Keratinocyte (primary cell): ENCODE measurements around the gene LTC4S.

Experiments used
- CTCF ChIP-seq, 3 experiments: IDR thresholded peaks in 1 of 3; conservative IDR thresholded peaks in 1 of 3; optimal IDR thresholded peaks in 1 of 3; 2 replicates in 2 of 3; 3 replicates in 1 of 3; pipeline versions ENCODE3 to v1.5.1; 2011; ENCODE audit warnings: low read length in 3 of 3, mild to moderate bottlenecking in 3 of 3, moderate library complexity in 2 of 3, control low read depth in 1 of 3, inconsistent platforms in 1 of 3; ENCODE audit not compliant: insufficient read depth in 2 of 3; ENCODE audit errors: extremely low read depth in 1 of 3
- EZH2 ChIP-seq: IDR thresholded peaks from one replicate; pipeline ENCODE4 v1.6.1; 2012; ENCODE audit warnings: inconsistent platforms, mild to moderate bottlenecking, low read length, moderate library complexity

GRCh38 chr5:179834120-179834519 is 40.3 kb downstream of the LTC4S start:
- TF ChIP-seq CTCF (optimal IDR thresholded peaks at IDR 0.05 in 1 of 3, IDR thresholded peaks at IDR 0.05 in 1 of 3, conservative IDR thresholded peaks at IDR 0.05 in 1 of 3; ENCODE audit: extremely low read depth in 1 of 3, insufficient read depth in 2 of 3, low read length in 3 of 3) (no peak), EZH2 (no peak)
